BE2C (cell line): ENCODE measurements around the gene CORO2B.

ENCODE experiments used
- DNase-seq: peaks from one replicate; pipeline ENCODE4 v3.0.0-alpha.2; 2020
- H3K27me3 ChIP-seq: fragments of 250-450 bp; sonication (Bioruptor Pico); 2 replicates; pipeline ENCODE4 v1.5.1; 2020; ENCODE audit warnings: mild to moderate bottlenecking
- H3K36me3 ChIP-seq: fragments of 250-450 bp; sonication (Bioruptor Pico); 2 replicates; pipeline ENCODE4 v1.5.1; 2020; ENCODE audit warnings: mild to moderate bottlenecking
- H3K4me1 ChIP-seq: fragments of 250-450 bp; sonication (Bioruptor Pico); 2 replicates; pipeline ENCODE4 v1.5.1; 2020
- H3K4me3 ChIP-seq: 2 replicates; pipeline ENCODE4 v1.5.1; 2011; ENCODE audit warnings: low read depth, low read length
- H3K9me3 ChIP-seq: fragments of 250-450 bp; sonication (Bioruptor Pico); 2 replicates; pipeline ENCODE4 v1.5.1; 2020
- CTCF ChIP-seq: IDR thresholded peaks from 2 replicates; pipeline ENCODE4 v1.5.1; 2012; ENCODE audit warnings: mild to moderate bottlenecking, low read depth, low read length

CORO2B gene

GRCh38 chr15:68561901-68562300, 16.9 kb upstream of the CORO2B start:
- DNase-seq = no peak

GRCh38 chr15:68564173-68564572, 14.6 kb upstream of the CORO2B start:
- no peaks in the 10 kb centered on the region for H3K36me3 ChIP-seq
- TF ChIP-seq CTCF = no peak
- no peaks in the 10 kb centered on the region for H3K9me3 ChIP-seq
- no peaks in the 10 kb centered on the region for H3K27me3 ChIP-seq
- 0 out of 2 replicates have a peak, but pooled peaks cover 3% of the 10 kb centered on the region for H3K4me1 ChIP-seq
- no peak for DNase-seq
- H3K4me3 ChIP-seq = no peak overlapping the region

More at GRCh38 chr15:68561901-68562300, 16.9 kb upstream of the CORO2B start:
- H3K4me1 ChIP-seq = 0 out of 2 replicates have a peak, but pooled peaks cover 3% of the 10 kb centered on the region
- no peaks in the 10 kb centered on the region for H3K27me3 ChIP-seq
- H3K4me3 ChIP-seq = no peak overlapping the region
- no peaks in the 10 kb centered on the region for H3K36me3 ChIP-seq
- H3K9me3 ChIP-seq = no peaks in the 10 kb centered on the region
- TF ChIP-seq CTCF = no peak

GRCh38 chr15:68565234-68565633, 13.6 kb upstream of the CORO2B start:
- Histone ChIP-seq H3K4me1 (no peaks in the 10 kb centered on the region), H3K9me3 (no peaks in the 10 kb centered on the region), H3K36me3 (no peaks in the 10 kb centered on the region), H3K4me3 (no peak overlapping the region), H3K27me3 (no peaks in the 10 kb centered on the region)
- DNase-seq = no peak
- TF ChIP-seq CTCF = no peak

GRCh38 chr15:68565726-68566125, 13.1 kb upstream of the CORO2B start:
- Histone ChIP-seq H3K4me3 (no peak overlapping the region), H3K27me3 (no peaks in the 10 kb centered on the region), H3K9me3 (no peaks in the 10 kb centered on the region), H3K4me1 (no peaks in the 10 kb centered on the region), H3K36me3 (no peaks in the 10 kb centered on the region)
- no peak for DNase-seq
- TF ChIP-seq CTCF = no peak

- Histone ChIP-seq H3K36me3 (no peaks in the 10 kb centered on the region), H3K27me3 (no peaks in the 10 kb centered on the region), H3K9me3 (no peaks in the 10 kb centered on the region)
These were observed 12.3 kb upstream of the CORO2B start for GRCh38 chr15:68566377-68566954.

More at GRCh38 chr15:68566377-68566954, 12.3 kb upstream of the CORO2B start:
- H3K4me3 ChIP-seq = no peak overlapping the region
- no peak for TF ChIP-seq CTCF
- H3K4me1 ChIP-seq = no peaks in the 10 kb centered on the region
- no peak for DNase-seq
